GM19035 (cell line): ENCODE measurements around the gene MAN2B2.

Experiments used
- ATAC-seq: cut with Tn5 transposase; IDR thresholded peaks from one replicate; pipeline ENCODE4 v1.9.1; 2021; ENCODE audit not compliant: unreplicated experiment

MAN2B2 gene

GRCh38 chr4:6566391-6567190 lies 8.4 kb upstream of the MAN2B2 start:
- no peak for ATAC-seq

DNA sequence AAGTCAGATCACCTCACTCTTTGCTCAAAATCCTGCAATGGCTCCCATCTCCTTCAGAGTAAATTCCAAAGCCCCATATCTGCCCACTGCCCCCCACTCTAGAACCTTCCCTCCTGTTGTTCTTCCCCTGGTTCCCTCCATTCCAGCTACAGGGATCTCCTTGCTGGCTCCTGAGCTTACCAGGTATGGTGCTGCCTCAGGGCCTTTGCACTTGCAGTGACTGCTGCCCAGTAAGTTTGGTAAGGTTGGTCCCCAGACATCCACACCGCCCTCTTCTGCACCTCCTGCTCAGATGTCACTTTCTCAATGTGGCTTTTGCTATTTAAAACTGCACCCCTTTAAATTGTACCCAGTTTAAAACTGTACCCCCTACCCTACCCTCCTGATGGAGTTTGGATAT lies 7.8 kb upstream of the MAN2B2 start:
- ATAC-seq = no peak

GRCh38 chr4:6568148-6568547 lies 6.8 kb upstream of the MAN2B2 start:
- ATAC-seq = no peak

GRCh38 chr4:6568689-6569332 lies 6.2 kb upstream of the MAN2B2 start:
- no peak for ATAC-seq

DNA sequence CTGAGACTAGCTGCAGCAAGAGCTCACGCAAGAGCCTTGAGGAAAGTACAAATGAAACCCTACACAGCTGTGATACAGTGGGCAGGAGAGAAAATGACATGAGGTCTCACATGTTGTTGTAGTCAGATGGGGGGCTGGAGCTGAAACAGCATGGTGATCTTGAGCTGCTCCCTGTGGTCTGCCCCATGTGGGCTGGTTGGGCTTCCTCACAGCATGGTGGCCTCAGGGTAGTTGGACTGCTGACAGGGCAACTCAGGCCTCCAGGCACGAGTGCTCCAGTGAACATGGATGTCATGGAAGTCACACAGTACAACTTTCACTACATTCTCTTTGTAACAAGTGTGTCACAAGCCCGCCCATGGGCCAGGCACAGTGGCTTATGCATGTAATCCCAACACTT lies 3.4 kb upstream of the MAN2B2 start:
- no peak for ATAC-seq

GRCh38 chr4:6573551-6573950 lies 1.4 kb upstream of the MAN2B2 start:
- no peak for ATAC-seq

GRCh38 chr4:6573986-6574746 lies 823 bp upstream of the MAN2B2 start:
- ATAC-seq = no peak

GRCh38 chr4:6575503-6576240 lies 683 bp downstream of the MAN2B2 start:
- ATAC-seq = no peak

DNA sequence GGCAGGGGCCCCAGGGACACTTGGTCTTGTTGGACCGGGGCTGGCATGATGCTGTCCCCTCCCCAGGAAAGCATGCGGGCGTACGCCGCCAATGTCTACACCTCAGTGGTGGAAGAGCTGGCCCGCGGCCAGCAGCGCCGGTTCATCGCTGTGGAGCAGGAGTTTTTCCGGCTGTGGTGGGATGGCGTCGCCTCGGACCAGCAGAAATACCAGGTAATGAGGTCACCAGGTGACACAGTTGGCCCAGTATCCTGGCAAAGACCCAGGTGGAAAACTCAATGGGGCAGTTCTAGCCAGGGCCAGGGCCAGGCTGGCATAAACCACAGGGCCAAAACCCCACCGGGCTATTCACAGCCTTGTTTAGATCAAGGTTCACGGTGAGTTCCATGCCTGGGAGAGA lies 1.5 kb downstream of the MAN2B2 start:
- ATAC-seq = no peak

DNA sequence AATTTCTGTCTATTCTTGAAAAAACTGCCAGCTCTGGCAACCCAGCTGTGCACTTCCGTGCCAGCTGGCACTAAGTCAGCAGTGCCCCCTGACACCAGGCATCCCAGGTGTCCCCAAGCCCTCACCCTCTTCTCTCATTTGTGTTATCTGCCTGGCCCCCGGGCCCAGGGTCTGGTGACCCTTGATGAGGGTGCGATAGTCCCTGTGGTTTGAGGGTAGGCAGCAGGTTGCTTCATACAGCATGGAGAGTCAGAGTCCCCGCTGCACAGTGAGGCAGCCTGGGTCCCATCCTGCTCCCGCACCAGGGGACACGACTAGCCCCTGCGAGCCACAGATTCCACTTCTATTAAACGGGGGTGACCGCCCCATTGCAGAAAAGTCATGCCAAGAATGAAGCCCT lies 1.9 kb downstream of the MAN2B2 start:
- no peak for ATAC-seq

GRCh38 chr4:6577409-6577808 lies 2.4 kb downstream of the MAN2B2 start:
- no peak for ATAC-seq

DNA sequence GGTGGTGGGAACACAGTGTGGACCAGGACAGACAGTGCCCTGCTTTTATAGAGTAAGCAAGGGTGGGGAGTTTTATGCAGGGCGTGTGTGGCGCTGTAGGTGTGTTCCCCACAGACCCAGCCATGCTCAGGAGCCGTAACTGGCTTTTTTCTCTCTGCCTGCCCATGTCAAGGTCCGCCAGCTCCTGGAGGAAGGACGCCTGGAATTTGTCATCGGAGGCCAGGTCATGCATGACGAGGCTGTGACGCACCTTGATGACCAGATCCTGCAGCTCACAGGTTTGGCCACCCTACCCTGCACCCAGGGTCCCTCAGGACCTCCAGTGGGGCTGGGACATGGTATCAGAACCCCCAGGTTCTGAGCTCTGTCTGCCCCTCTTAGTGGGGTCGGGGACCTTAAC lies 3.2 kb downstream of the MAN2B2 start:
- no peak for ATAC-seq

- ATAC-seq = no peak
Measured at GRCh38 chr4:6580353-6580752, 5.4 kb downstream of the MAN2B2 start.

- no peak for ATAC-seq
Measured at GRCh38 chr4:6581566-6582121, 6.7 kb downstream of the MAN2B2 start.

DNA sequence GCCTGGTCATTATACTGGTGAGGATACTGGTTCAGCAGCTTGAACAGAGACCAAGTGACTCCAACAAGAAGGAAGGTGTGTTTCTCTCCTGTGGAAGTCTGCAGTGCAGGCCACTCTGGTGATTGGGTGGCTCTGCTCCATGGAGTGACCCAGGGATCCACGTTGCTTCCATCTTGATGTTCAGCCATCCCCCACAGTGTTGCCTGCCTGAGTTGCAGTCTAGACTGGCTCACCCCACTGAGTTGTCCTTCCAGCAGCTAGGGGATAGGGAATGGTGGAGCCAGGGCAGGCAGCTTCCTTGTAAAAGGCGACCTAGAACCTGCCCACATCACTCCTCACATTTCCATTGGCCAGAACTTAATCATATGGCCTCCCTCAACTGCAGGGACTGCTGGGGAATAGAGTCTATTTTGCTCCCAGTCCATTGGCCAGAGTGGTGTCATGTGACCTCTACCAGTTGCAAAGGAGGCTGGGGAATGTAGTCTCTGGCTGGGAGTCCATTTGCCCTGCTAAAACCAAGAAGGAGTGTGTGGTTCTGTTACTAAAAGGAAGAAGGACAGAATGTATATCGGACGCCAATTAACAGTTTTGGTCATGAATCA lies 8.0 kb downstream of the MAN2B2 start:
- no peak for ATAC-seq

GRCh38 chr4:6584865-6585264 lies 9.9 kb downstream of the MAN2B2 start:
- no peak for ATAC-seq

- ATAC-seq = no peak
Measured at GRCh38 chr4:6586715-6587325, 11.8 kb downstream of the MAN2B2 start.

DNA sequence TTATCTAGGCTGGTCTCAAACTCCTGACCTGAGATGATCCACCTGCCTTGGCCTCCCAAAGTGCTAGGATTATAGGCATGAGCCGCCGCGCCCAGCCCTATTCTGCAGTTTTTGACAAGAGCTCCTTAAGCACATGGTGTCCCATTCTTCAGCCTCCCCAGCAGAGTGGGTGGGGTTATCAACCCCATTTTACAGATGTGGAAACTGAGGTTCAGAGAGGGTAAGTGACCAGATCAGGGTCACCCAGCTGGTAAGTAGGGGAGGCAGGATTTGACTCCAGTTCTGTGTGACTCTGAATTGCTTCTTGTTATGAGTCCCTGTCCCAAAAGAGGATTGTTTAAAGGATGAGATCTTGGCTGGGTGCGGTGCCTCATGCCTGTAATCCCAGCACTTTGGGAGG lies 14.5 kb downstream of the MAN2B2 start:
- ATAC-seq = no peak

DNA sequence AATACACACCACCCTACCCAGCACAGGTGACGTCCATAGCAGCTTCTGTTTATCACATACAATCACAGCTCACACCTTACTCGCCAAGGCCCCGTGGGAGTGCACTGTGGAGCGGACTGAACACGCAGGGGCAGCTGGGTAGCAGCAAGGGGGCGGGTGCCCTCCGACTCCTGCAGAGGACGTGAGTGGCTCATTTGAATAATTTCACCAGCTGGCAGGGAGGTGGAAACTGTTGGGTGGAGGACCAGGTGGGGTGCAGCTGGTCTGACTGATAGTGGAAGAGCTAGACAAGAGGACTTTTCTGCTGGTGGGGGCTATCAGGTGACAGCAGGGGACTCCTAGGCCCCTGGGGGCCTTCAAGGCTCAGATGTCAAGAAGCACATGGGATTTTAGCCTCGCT lies 16.3 kb downstream of the MAN2B2 start:
- ATAC-seq = no peak

- ATAC-seq = no peak
Measured at GRCh38 chr4:6591781-6592180, 16.8 kb downstream of the MAN2B2 start.
